Pancreas (tissue), 10 donors: Measurements from ENCODE around the gene COL19A1. TPM values are rescaled to one million over a fixed set of nuclear protein-coding genes. Genes with fewer than 3 reads are reported as not detected.
"Not testable (repeated sequence)": the region's sequence is repeated elsewhere in the genome, so short reads cannot be mapped to it uniquely, and the experiment has no call there.

Source experiments
- ATAC-seq, 4 donors: fragments of 200-7000 bp; cut with Tn5 transposase; one replicate each; pipeline versions ENCODE4 v1.8.0 to v1.9.1; 2020; ENCODE audit warnings: mild to moderate bottlenecking in 4 of 4, moderate library complexity in 4 of 4
- DNase-seq, 6 donors: peaks; one replicate each; pipeline ENCODE4 v3.0.0-alpha.2; 2020
- FAIRE-seq: peaks from 2 replicates; lab custom pipeline; 2012; peaks lifted over from hg19 to GRCh38; lab: Jason Lieb, UNC
- H3K27ac ChIP-seq, 4 donors: fragments of 200-600 bp; sonication (generic); 1 replicate in 3 of 4; 2 replicates in 1 of 4; pipeline versions ENCODE4 v1.5.0 to v1.8.0; 2020
- H3K27me3 ChIP-seq, 4 donors: fragments of 200-600 bp; one replicate each; pipeline ENCODE4 v1.8.0; 2021
- H3K36me3 ChIP-seq, 3 donors: fragments of 200-600 bp; sonication (generic) in 1 of 3; one replicate each; pipeline versions ENCODE4 v1.5.0 to v1.8.0; 2020 to 2021
- H3K4me1 ChIP-seq, 3 donors: fragments of 200-600 bp; one replicate each; pipeline ENCODE4 v1.8.0; 2021
- H3K4me3 ChIP-seq, 4 donors: fragments of 200-600 bp; sonication (generic) in 2 of 4; one replicate each; pipeline versions ENCODE4 v1.5.0 to v1.8.0; 2020 to 2021
- H3K9me3 ChIP-seq, 4 donors: fragments of 200-600 bp; one replicate each; pipeline ENCODE4 v1.8.0; 2021
- CTCF ChIP-seq, 4 donors: fragments of 200-600 bp; sonication (generic) in 3 of 4; IDR thresholded peaks; one replicate each; pipeline versions ENCODE4 v1.5.0 to v1.8.0; 2021; ENCODE audit warnings: antibody characterized with exemption in 4 of 4
- whole genome bisulfite sequencing, 2 donors: extraction: QIAGEN DNeasy Blood & Tissue Kit; methylation state at CpG; one replicate each; pipeline ENCODE4 v1.1.7; 2013; 5-methylcytosine and 5-hydroxymethylcytosine counted together
- intact Hi-C, 3 donors: fragments of 100-400 bp; cut with DNase I; formaldehyde crosslinking; loops; one replicate each; pipeline versions ENCODE4 v1.11.1 to v1.14.2; 2022
- polyA plus RNA-seq, 2 donors: library from polyadenylated mRNA; stranded (reverse); fragments of 200-250 nt; gene quantifications; one replicate each; pipeline ENCODE4 v1.2.3, GENCODE V29; 2013
- total RNA-seq, 6 donors: library from RNA; stranded (reverse); fragmentation: NEBNext Ultra II Directional in 4 of 6; extraction: Animal tissue kit (Norgen Biotek cat#: 25700) in 4 of 6; gene quantifications; one replicate each; pipeline versions ENCODE4 v1.2.1 to v1.2.4, GENCODE V29; 2021 to 2023
- donor health status: healthy with polysubstance abuse.
- donor health status: DM: no; HTN: no; CAD: no; lungs with moderate emphysema.
- donor health status: DM: no; HTN: no; CAD: no.
- donor health status: control.
- donor health status: control.
- donor health status: Bipolar disorder and iron deficiency.
- donor health status: DM: yes; HTN: yes; CAD: no.
- donor health status: DM: no; HTN: no; CAD: no.
- donor health status: DM: no; HTN: no; CAD: no.
- donor health status: DM: yes; HTN: yes; CAD: no.

The COL19A1 gene
- total and polyA plus RNA-seq, 8 donors = 0.04 to 0.86 (median 0.37) TPM

DNA sequence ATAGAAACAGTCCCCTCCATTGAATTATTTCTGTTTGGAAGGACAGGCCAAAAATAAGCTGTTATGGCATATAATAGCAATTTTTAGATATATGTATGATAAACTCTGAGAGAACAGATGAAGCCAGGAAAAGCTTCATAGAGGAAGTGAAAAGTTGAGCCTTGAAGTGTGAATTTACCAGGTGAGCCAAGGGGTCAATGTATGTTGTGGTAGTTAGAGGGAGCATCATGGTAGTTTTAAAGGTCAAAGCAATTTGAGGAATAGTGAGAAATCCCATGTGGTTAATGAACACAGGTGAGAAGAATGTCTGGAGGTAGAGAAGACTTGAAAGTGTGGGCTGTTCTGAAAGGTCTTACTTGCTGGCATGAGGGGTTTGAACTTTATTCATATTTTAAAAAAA lies 47.0 kb downstream of the COL19A1 start:
- Histone ChIP-seq H3K4me1 (no peaks in the 10 kb centered on the region), H3K4me3 (no peak overlapping the region), H3K36me3 (no peaks in the 10 kb centered on the region), H3K27me3 (no peaks in the 10 kb centered on the region), H3K9me3 (no peaks in the 10 kb centered on the region), H3K27ac (no peak overlapping the region)
- intact Hi-C loops = no loop called here
- no peak for ATAC-seq
- no peak for FAIRE-seq
- no peak for DNase-seq
- no peak for TF ChIP-seq CTCF (IDR thresholded peaks at IDR 0.05)

DNA sequence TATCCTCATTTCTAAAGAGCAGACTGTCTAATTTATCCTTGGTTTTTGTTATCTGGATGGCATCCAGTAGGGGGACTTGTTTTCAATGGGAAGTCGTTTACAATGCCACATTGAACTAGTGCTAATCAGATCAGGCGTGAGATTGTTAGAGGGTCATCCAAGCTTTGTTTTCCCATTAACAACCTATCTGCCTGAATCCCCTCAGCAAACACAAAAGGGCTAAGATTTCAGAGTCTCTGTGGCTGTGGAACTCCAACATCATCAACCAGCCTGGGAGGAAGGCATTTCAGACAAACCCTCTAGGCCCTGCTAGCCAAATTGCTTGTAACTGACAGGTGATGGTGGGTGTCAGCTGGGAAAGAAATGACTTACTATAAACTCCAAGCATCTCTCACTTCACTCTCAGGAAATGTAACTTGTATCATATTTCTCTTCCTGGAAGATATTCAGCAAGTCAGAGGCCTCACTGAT lies 47.7 kb downstream of the COL19A1 start:
- no peak for DNase-seq
- no peak overlapping the region for H3K4me3 ChIP-seq
- no peak for FAIRE-seq
- H3K4me1 ChIP-seq = no peaks in the 10 kb centered on the region
- TF ChIP-seq CTCF (IDR thresholded peaks at IDR 0.05) = no peak
- no peaks in the 10 kb centered on the region for H3K9me3 ChIP-seq
- H3K27me3 ChIP-seq = no peaks in the 10 kb centered on the region
- ATAC-seq = no peak
- intact Hi-C loops = no loop called here
- H3K36me3 ChIP-seq = no peaks in the 10 kb centered on the region
- H3K27ac ChIP-seq = no peak overlapping the region
- WGBS, 2 donors = 63 to 68% methylated on average over 2 of the region's 2 CpGs

- FAIRE-seq = no peak
- no peaks in the 10 kb centered on the region for H3K9me3 ChIP-seq
- intact Hi-C loops = no loop called here
These were observed 49.0 kb downstream of the COL19A1 start for GRCh38 chr6:69915346-69915745.

GRCh38 chr6:69917834-69918233 lies 51.5 kb downstream of the COL19A1 start:
- no peak overlapping the region for H3K4me3 ChIP-seq
- ATAC-seq = no peak
- intact Hi-C loops = no loop called here
- no peaks in the 10 kb centered on the region for H3K36me3 ChIP-seq
- H3K9me3 ChIP-seq = no peaks in the 10 kb centered on the region
- DNase-seq = no peak
- WGBS, 2 donors = 94% methylated on average over 1 of the region's 1 CpG
- no peak for FAIRE-seq
- H3K27me3 ChIP-seq = no peaks in the 10 kb centered on the region
- no peaks in the 10 kb centered on the region for H3K4me1 ChIP-seq
- TF ChIP-seq CTCF (IDR thresholded peaks at IDR 0.05) = no peak
- no peak overlapping the region for H3K27ac ChIP-seq

More at GRCh38 chr6:69915346-69915745, 49.0 kb downstream of the COL19A1 start:
- Histone ChIP-seq H3K4me1 (no peaks in the 10 kb centered on the region), H3K4me3 (no peak overlapping the region), H3K36me3 (no peaks in the 10 kb centered on the region), H3K27ac (no peak overlapping the region), H3K27me3 (no peaks in the 10 kb centered on the region)
- TF ChIP-seq CTCF (IDR thresholded peaks at IDR 0.05) = no peak
- 13 to 16% methylated on average over 2 of the region's 2 CpGs for WGBS, 2 donors
- ATAC-seq (peak in 2 of 4 donors; percentile 30 to 48), DNase-seq (no peak)

DNA sequence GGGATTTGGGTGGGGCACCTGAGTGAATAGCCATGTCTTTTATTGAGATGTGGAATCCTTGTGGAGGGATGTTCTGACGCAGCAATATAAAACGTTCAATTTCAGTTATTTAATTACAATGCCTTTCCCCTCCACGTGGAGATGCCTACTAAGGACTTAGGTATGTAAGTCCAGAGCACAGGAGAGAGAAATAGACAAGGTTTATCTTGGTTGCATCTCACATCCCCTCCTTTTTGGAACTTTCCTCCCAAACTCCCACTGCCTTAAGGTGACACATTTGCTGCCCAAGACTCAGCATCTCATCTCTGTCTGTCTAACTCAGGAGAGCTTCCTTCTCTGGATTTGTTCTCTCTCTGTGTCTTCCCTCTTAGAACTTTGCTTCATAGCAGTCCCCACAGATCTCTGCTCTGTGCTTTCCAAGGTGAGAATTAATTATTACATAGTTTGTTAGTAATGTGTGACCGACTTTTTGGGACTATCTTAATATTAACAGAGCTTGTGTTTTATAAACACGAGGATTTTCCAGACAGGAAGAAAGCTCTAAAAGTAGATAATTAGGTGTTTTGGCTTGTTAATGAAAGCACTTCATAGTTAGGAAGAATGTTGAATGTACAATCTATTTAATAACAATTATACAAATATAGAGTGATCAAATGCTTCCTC lies 52.6 kb downstream of the COL19A1 start:
- Histone ChIP-seq H3K9me3 (no peaks in the 10 kb centered on the region), H3K4me3 (no peak overlapping the region), H3K36me3 (no peaks in the 10 kb centered on the region), H3K27me3 (no peaks in the 10 kb centered on the region), H3K4me1 (no peaks in the 10 kb centered on the region), H3K27ac (no peak overlapping the region)
- ATAC-seq = no peak
- no peak for FAIRE-seq
- intact Hi-C loops = no loop called here
- DNase-seq = no peak
- no peak for TF ChIP-seq CTCF (IDR thresholded peaks at IDR 0.05)
- 41 to 56% methylated on average over 5 of the region's 5 CpGs for WGBS, 2 donors

DNA sequence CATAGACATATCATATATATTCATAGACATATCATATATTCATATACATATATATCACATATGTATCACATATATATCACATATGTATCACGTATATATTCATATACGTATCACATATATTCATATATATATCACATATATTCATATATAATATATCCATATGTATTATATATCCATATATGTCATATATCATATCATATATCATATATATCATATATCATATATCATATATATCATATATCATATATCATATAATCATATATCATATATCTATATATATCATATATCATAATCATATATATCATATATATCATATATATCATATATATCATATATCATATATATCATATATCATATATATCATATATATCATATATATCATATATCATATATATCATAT lies 54.7 kb downstream of the COL19A1 start:
- H3K36me3 ChIP-seq, intact Hi-C loops, H3K27ac ChIP-seq, H3K4me3 ChIP-seq, H3K9me3 ChIP-seq, H3K27me3 ChIP-seq, H3K4me1 ChIP-seq, ATAC-seq, DNase-seq: not testable (repeated sequence)
- WGBS, 2 donors = 86 to 98% methylated on average over 2 of the region's 2 CpGs
- peak; percentile 100 for FAIRE-seq

DNA sequence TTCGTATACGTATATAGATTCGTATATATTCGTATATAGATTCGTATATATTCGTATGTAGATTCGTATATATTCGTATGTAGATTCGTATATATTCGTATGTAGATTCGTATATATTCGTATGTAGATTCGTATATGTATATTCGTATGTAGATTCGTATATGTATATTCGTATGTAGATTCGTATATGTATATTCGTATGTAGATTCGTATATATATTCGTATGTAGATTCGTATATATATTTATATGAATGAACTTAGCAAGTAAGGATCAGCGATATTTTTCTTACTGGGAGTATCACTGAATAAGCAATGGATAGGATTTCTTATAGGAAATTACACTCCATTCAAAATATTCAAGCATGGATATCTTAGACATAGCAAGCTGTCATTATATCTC lies 55.3 kb downstream of the COL19A1 start:
- H3K27me3 ChIP-seq, intact Hi-C loops, H3K4me3 ChIP-seq, H3K9me3 ChIP-seq, DNase-seq, ATAC-seq, H3K27ac ChIP-seq, FAIRE-seq, H3K4me1 ChIP-seq, H3K36me3 ChIP-seq: not testable (repeated sequence)
- 94 to 95% methylated on average over 22 of the region's 22 CpGs for WGBS, 2 donors
